ENCODE results near the gene LLGL2. TPM values are rescaled to one million over a fixed set of nuclear protein-coding genes. Genes with fewer than 3 reads are reported as not detected.

LLGL2 gene
- polyA plus RNA-seq, 4 donors: 50.2 to 77.0 (median 55.8) TPM

- DNase-seq (ENCODE audit: low read depth in 4 of 4, low spot score in 3 of 4): no peak
These were observed 34.4 kb upstream of the LLGL2 start for GRCh38 chr17:75490953-75491649.

- DNase-seq (ENCODE audit: low read depth in 4 of 4, low spot score in 3 of 4): no peak
These were observed 33.8 kb upstream of the LLGL2 start for GRCh38 chr17:75491680-75492079.

GRCh38 chr17:75492555-75493168 lies 32.8 kb upstream of the LLGL2 start:
- no peak for DNase-seq (ENCODE audit: low read depth in 4 of 4, low spot score in 3 of 4)

GRCh38 chr17:75493476-75494129 lies 31.9 kb upstream of the LLGL2 start:
- DNase-seq (ENCODE audit: low read depth in 4 of 4, low spot score in 3 of 4): no peak

- no peak for DNase-seq (ENCODE audit: low read depth in 4 of 4, low spot score in 3 of 4)
These were observed 31.1 kb upstream of the LLGL2 start for GRCh38 chr17:75494326-75494877.

GRCh38 chr17:75496005-75496404 lies 29.5 kb upstream of the LLGL2 start:
- no peak for DNase-seq (ENCODE audit: low read depth in 4 of 4, low spot score in 3 of 4)

- no peak for DNase-seq (ENCODE audit: low read depth in 4 of 4, low spot score in 3 of 4)
These were observed 27.3 kb upstream of the LLGL2 start for GRCh38 chr17:75498039-75498725.

- DNase-seq (ENCODE audit: low read depth in 4 of 4, low spot score in 3 of 4): no peak
These were observed 26.7 kb upstream of the LLGL2 start for GRCh38 chr17:75498726-75499213.

GRCh38 chr17:75499313-75500022 lies 26.0 kb upstream of the LLGL2 start:
- DNase-seq (ENCODE audit: low read depth in 4 of 4, low spot score in 3 of 4): no peak

- DNase-seq (ENCODE audit: low read depth in 4 of 4, low spot score in 3 of 4): no peak
These were observed 24.9 kb upstream of the LLGL2 start for GRCh38 chr17:75500419-75501216.

- no peak for DNase-seq (ENCODE audit: low read depth in 4 of 4, low spot score in 3 of 4)
These were observed 24.0 kb upstream of the LLGL2 start for GRCh38 chr17:75501378-75502071.

GRCh38 chr17:75502072-75502720 lies 23.3 kb upstream of the LLGL2 start:
- DNase-seq (ENCODE audit: low read depth in 4 of 4, low spot score in 3 of 4): no peak

- no peak for DNase-seq (ENCODE audit: low read depth in 4 of 4, low spot score in 3 of 4)
These were observed 22.7 kb upstream of the LLGL2 start for GRCh38 chr17:75502721-75503329.

- DNase-seq (ENCODE audit: low read depth in 4 of 4, low spot score in 3 of 4): no peak
These were observed 22.1 kb upstream of the LLGL2 start for GRCh38 chr17:75503337-75503950.

- no peak for DNase-seq (ENCODE audit: low read depth in 4 of 4, low spot score in 3 of 4)
These were observed 21.5 kb upstream of the LLGL2 start for GRCh38 chr17:75503976-75504346.

- no peak for DNase-seq (ENCODE audit: low read depth in 4 of 4, low spot score in 3 of 4)
These were observed 20.9 kb upstream of the LLGL2 start for GRCh38 chr17:75504347-75505151.

GRCh38 chr17:75505152-75505409 lies 20.4 kb upstream of the LLGL2 start:
- no peak for DNase-seq (ENCODE audit: low read depth in 4 of 4, low spot score in 3 of 4)
